DOHH2 (cell line): ENCODE data around the gene NRXN3.

Source experiments
- EZH2phosphoT487 ChIP-seq: fragments of 200-600 bp; sonication (generic); IDR thresholded peaks from 2 replicates; pipeline ENCODE4 v1.6.1; 2017; ENCODE audit warnings: borderline replicate concordance, mild to moderate bottlenecking, antibody characterized with exemption, low read length, moderate library complexity, mixed read lengths
- TF ChIP-seq, protein P1 (sequence below): fragments of 200-600 bp; sonication (generic); IDR thresholded peaks from one replicate; pipeline ENCODE4 v1.5.1; 2014; ENCODE audit warnings: antibody characterized with exemption, mild to moderate bottlenecking, low read depth, low read length; ENCODE audit not compliant: poor library complexity, severe bottlenecking

DNA sequence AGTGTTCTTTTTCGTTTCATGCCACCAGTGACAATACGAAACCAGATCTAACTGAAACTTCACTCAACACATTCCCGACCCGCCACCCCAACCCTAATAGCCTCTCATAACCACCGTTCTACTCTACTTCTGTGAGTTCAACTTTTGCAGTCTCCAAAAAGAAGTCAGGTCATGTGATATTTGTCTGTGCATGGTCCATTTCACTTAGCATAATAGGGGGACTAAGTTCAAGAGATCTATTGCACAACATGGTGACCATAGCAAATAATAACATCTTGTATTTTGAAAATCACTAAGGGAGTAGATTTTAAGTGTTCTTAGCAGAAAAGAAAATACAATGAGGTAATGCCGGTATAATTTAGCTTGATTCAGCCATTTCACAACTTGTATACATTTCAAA lies 1664.7 kb downstream of the NRXN3 start:
- TF ChIP-seq, protein P1, sequence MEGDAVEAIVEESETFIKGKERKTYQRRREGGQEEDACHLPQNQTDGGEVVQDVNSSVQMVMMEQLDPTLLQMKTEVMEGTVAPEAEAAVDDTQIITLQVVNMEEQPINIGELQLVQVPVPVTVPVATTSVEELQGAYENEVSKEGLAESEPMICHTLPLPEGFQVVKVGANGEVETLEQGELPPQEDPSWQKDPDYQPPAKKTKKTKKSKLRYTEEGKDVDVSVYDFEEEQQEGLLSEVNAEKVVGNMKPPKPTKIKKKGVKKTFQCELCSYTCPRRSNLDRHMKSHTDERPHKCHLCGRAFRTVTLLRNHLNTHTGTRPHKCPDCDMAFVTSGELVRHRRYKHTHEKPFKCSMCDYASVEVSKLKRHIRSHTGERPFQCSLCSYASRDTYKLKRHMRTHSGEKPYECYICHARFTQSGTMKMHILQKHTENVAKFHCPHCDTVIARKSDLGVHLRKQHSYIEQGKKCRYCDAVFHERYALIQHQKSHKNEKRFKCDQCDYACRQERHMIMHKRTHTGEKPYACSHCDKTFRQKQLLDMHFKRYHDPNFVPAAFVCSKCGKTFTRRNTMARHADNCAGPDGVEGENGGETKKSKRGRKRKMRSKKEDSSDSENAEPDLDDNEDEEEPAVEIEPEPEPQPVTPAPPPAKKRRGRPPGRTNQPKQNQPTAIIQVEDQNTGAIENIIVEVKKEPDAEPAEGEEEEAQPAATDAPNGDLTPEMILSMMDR, result no peak
- TF ChIP-seq EZH2phosphoT487, result no peak
